Activated CD4-positive, alpha-beta memory T cell treated with anti-CD3 and anti-CD28 coated beads, Interleukin-2, amount 10 ng/mL, durations not matched to agents 7 days and 5 days (primary cell): Measurements from ENCODE around the gene GIMAP1. TPM values are rescaled to one million over a fixed set of nuclear protein-coding genes. Genes with fewer than 3 reads are reported as not detected.

Experiments used
- CTCF ChIA-PET: fragments of 350-600 bp; sonication (Branson Sonifier 250); formaldehyde crosslinking; loops from one replicate; lab custom pipeline; 2021; ENCODE audit warnings: antibody characterized with exemption, inconsistent platforms; lab: Charles Lee
- POLR2A ChIA-PET: fragments of 350-600 bp; sonication (Branson Sonifier 250); formaldehyde crosslinking; loops from one replicate; lab custom pipeline; 2021; ENCODE audit warnings: antibody characterized with exemption; lab: Charles Lee
- DNase-seq: peaks from one replicate; pipeline ENCODE4 v3.0.0-alpha.2; 2020
- H3K27ac Mint-ChIP-seq: one replicate; pipeline ENCODE4 v1.8.0; 2021; ENCODE audit warnings: mild to moderate bottlenecking, mixed read lengths
- H3K27me3 Mint-ChIP-seq: one replicate; pipeline ENCODE4 v1.8.0; 2021; ENCODE audit warnings: mixed read lengths
- H3K36me3 Mint-ChIP-seq: one replicate; pipeline ENCODE4 v1.8.0; 2021; ENCODE audit warnings: low read depth, mixed read lengths
- H3K4me1 Mint-ChIP-seq: one replicate; pipeline ENCODE4 v1.8.0; 2021; ENCODE audit warnings: mixed read lengths
- H3K4me3 Mint-ChIP-seq: one replicate; pipeline ENCODE4 v1.8.0; 2021; ENCODE audit warnings: mild to moderate bottlenecking, mixed read lengths
- H3K9me3 Mint-ChIP-seq: one replicate; pipeline ENCODE4 v1.8.0; 2021; ENCODE audit warnings: mixed read lengths
- total RNA-seq, 2 experiments: library from RNA; stranded (reverse); gene quantifications; one replicate each; pipeline ENCODE4 v1.2.3, GENCODE V29; 2021

The GIMAP1 gene
- total RNA-seq, 2 experiments from 2014 or later = 18.8 to 21.0 TPM

DNA sequence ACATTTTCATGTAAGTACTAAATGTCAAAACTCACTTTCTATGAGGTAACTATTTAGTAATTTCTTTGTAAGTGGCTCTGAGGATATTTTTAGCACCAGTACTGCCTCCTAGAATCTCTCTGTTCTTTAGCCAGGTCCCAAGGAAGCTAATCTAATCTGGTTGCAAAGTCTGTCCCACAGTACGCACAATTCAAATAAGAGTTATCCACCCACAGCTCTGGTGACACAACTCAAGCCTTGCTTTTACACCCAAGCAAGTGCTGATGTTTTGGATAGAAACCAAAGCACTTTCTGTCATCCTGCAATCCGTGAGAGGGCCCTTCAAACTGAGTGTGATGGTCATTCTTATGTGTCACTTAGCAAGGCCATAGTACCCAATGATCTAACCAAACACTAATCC, 35.3 kb downstream of the GIMAP1 start:
- Mint-ChIP-seq H3K27me3 (no peaks in the 10 kb centered on the region), H3K4me3 (no peak overlapping the region), H3K27ac (no peak overlapping the region), H3K9me3 (no peaks in the 10 kb centered on the region), H3K4me1 (peaks cover 76% of the 10 kb centered on the region), H3K36me3 (peaks cover 13% of the 10 kb centered on the region)
- POLR2A ChIA-PET = interaction anchor here (5.1 kb wide), 1 partner anchor 8 kb away, joined by 50 read pairs; no protein-coding TSS in a partner anchor
- no peak for DNase-seq
- CTCF ChIA-PET = interaction anchor here (7.1 kb wide), 1 partner anchor 301 kb away, joined by 105 read pairs; the partner anchor contains the start of gene GIMAP8

DNA sequence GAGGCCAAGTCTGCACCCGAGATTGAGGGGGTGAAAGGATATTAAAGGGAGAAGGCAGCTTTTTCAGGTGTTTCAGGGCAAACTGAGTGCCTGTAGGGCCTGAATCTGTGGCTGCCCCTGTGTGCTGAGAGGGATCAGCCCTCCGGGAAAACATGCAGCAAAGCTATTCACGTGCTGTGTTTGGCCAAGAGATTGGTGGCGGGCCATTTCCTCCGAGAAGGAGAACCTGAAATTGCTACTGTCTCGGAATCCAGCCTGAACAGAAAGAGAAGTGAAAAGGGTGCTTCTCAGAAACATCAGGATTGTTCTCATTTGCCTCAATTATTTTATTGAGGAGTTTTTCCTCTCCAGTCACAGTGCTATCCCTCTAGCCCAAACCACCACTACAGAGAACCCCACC, 36.8 kb downstream of the GIMAP1 start:
- ChIA-PET CTCF (interaction anchor here (7.1 kb wide), 1 partner anchor 302 kb away, joined by 105 read pairs; the partner anchor contains the start of gene GIMAP8), POLR2A (interaction anchor here (1.0 to 5.1 kb wide), 4 partner anchors 9 to 238 kb away, joined by 3 to 50 read pairs (median 4); partner anchors contain the start of genes GIMAP5 and GIMAP7)
- H3K36me3 Mint-ChIP-seq = peaks cover 7% of the 10 kb centered on the region
- H3K4me1 Mint-ChIP-seq = peaks cover 63% of the 10 kb centered on the region
- no peak for DNase-seq
- H3K27me3 Mint-ChIP-seq = no peaks in the 10 kb centered on the region
- peak overlapping the region; percentile 94 for H3K27ac Mint-ChIP-seq
- H3K9me3 Mint-ChIP-seq = no peaks in the 10 kb centered on the region
- no peak overlapping the region for H3K4me3 Mint-ChIP-seq

DNA sequence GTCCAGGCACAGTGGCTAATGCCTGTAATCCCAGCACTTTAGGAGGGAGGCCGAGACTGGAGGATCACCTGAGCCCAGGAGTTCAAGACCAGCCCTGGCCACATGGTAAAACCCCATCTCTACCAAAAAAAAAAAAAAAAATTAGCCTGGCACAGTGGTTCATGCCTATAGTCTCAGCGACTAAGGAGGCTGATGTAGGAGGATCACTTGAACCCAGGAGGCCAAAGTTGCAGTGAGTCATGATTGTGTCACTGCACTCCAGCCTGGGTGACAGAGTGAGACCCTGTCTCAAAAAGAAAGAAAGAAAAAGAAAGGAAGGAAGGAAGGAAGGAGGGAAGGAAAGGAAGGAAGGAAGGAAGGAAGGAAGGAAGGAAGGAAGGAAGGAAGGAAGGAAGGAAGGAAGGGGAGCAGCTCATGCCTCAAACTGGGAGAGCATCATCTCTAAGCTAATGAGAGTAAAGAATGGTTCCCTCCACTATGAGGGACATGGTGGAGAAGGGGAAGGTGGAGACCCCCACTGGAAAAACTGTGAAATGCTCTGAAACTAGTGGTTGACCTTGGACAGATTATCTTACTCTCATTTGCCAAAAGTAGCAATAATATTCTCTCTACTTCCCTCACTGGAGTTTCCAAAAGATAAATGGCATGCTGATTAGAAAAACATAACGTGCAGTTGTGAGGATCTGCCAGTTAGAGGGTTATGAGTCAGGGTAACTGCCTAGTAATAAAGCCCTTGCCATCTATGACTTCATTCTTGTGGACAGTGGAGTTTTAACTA, 37.6 kb downstream of the GIMAP1 start:
- no peak for DNase-seq
- Mint-ChIP-seq H3K4me3 (no peak overlapping the region), H3K27ac (peak overlapping the region; percentile 94), H3K27me3 (no peaks in the 10 kb centered on the region), H3K4me1 (peaks cover 55% of the 10 kb centered on the region), H3K9me3 (no peaks in the 10 kb centered on the region), H3K36me3 (peaks cover 7% of the 10 kb centered on the region)
- ChIA-PET POLR2A (interaction anchor here (0.9 to 5.1 kb wide), 9 partner anchors 10 to 305 kb away, joined by 3 to 127 read pairs (median 7); partner anchors contain the start of genes GIMAP4, GIMAP5, GIMAP7 and GIMAP8), CTCF (interaction anchor here (3.5 to 7.1 kb wide), 3 partner anchors 16 to 303 kb away, joined by 25 to 105 read pairs (median 29); partner anchors contain the start of genes GIMAP1, GIMAP5 and GIMAP8)

DNA sequence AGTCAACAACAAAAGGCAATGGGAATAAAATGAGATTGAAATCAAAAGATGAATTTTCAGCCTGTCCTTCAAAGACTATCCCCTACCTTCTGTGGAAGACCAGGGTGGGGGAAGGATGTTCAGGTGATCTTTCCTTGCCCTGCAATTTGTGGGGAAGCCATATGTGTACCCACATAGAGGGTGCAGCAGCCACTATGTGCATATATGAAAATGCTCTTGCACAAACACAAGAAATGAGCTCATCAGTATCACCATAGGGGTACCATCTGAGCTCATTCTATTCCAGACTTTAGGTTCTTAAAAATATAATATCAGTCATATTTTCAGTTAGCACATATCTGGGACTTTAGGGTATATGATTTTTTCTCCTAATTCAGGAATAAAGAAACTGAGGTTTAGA, 38.5 kb downstream of the GIMAP1 start:
- DNase-seq = no peak
- H3K36me3 Mint-ChIP-seq = peaks cover 7% of the 10 kb centered on the region
- no peaks in the 10 kb centered on the region for H3K27me3 Mint-ChIP-seq
- H3K4me3 Mint-ChIP-seq = peak overlapping the region; percentile 54
- H3K27ac Mint-ChIP-seq = peak overlapping the region; percentile 94
- CTCF ChIA-PET = interaction anchor here (0.7 to 7.1 kb wide), 28 partner anchors 8 to 911 kb away, joined by 3 to 105 read pairs (median 4); partner anchors contain the start of genes GIMAP1, GIMAP2, GIMAP4 and GIMAP5
- H3K9me3 Mint-ChIP-seq = no peaks in the 10 kb centered on the region
- POLR2A ChIA-PET = interaction anchor here (0.6 to 5.1 kb wide), 26 partner anchors 11 to 387 kb away, joined by 3 to 127 read pairs (median 7); partner anchors contain the start of genes GIMAP1, GIMAP2, GIMAP4 and GIMAP5
- peaks cover 51% of the 10 kb centered on the region for H3K4me1 Mint-ChIP-seq

DNA sequence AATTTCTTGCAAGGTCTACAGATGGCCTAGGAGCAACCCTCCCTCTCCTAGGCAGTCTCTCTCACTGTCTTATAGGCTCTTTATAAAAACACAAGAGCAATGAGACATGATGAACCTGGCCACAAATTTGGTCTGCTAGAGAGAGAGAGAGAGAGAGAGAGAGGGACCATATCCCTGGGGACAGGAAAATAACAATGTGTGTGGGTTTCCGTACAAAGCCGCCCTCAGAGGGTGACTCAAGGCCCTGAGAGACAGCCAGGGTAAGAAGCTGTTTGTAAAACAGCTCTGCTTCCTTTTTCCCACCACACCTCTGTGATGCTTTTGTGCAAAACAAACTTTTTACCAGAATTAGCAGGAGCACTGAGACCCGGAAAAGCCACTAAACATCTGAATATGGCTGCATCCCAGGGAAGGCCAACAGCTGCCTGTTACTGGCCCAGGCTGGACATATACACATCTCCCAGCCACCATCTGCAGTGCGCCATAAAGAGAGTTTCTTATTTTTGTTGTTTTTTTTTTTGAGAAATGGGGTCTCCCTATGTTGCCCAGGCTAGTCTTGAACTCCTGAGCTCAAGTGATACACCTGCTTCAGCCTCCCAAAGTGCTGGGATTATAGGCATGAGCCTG, 39.2 kb downstream of the GIMAP1 start:
- Mint-ChIP-seq H3K27ac (peak overlapping the region; percentile 94), H3K27me3 (no peaks in the 10 kb centered on the region), H3K4me1 (peaks cover 47% of the 10 kb centered on the region), H3K9me3 (no peaks in the 10 kb centered on the region), H3K4me3 (peak overlapping the region; percentile 54), H3K36me3 (peaks cover 4% of the 10 kb centered on the region)
- ChIA-PET CTCF (interaction anchor here (0.5 to 7.1 kb wide), 33 partner anchors 8 to 911 kb away, joined by 3 to 105 read pairs (median 4); partner anchors contain the start of genes GIMAP1, GIMAP2, GIMAP4 and GIMAP5), POLR2A (interaction anchor here (0.6 to 5.1 kb wide), 31 partner anchors 12 to 387 kb away, joined by 3 to 127 read pairs (median 5); partner anchors contain the start of genes GIMAP1, GIMAP2, GIMAP4 and GIMAP5)
- peak; percentile 84 for DNase-seq

DNA sequence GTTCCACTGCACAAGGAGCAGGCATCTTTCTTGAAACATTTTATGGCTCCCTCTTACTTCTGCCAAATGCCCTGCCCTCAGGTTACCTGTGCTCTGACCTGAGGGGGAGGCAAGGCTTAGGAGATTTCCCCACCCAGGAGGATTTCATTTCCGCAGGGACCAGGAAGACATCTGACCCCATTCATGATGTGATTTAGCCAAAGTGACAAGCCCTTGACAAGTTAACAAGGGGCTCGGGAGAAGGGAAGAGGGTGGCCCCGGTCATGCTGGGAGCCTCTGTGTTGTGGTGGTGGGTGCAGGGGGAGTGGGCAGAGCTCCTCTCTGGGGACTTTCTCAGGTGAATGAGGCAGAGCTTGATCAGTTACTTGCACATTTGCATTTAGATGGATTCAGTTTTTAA, 39.8 kb downstream of the GIMAP1 start:
- CTCF ChIA-PET = interaction anchor here (0.7 to 7.1 kb wide), 27 partner anchors 9 to 352 kb away, joined by 3 to 105 read pairs (median 4); partner anchors contain the start of genes GIMAP1, GIMAP2, GIMAP4 and GIMAP5
- no peak for DNase-seq
- Mint-ChIP-seq H3K36me3 (peaks cover 2% of the 10 kb centered on the region), H3K9me3 (peaks cover under 1% of the 10 kb centered on the region), H3K27ac (peak overlapping the region; percentile 94), H3K27me3 (no peaks in the 10 kb centered on the region), H3K4me3 (peak overlapping the region; percentile 54), H3K4me1 (peaks cover 43% of the 10 kb centered on the region)
- POLR2A ChIA-PET = interaction anchor here (0.6 to 5.1 kb wide), 28 partner anchors 12 to 388 kb away, joined by 3 to 127 read pairs (median 6); partner anchors contain the start of genes GIMAP1, GIMAP2, GIMAP4 and GIMAP5

DNA sequence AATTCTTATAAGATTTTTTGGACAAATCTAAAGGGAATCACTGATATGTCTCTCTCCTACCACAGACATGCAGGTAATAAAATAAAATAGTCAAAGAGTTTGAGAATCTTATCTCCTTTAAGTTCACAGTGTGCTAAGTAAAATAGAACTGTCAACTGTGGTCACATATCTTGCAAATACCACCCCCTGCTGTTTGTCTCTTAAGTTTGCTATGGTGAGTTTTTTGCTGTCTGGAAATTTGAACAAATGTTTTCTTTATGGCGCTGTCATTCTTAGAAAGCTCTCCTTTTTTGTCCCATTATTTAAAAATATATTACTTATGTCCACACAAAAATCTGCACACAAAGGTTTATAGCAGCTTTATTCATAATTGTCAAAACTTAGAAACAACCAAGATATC, 40.4 kb downstream of the GIMAP1 start:
- H3K4me1 Mint-ChIP-seq = peaks cover 41% of the 10 kb centered on the region
- CTCF ChIA-PET = interaction anchor here (0.7 to 7.1 kb wide), 15 partner anchors 15 to 419 kb away, joined by 3 to 105 read pairs (median 3); partner anchors contain the start of genes GIMAP1, GIMAP4, GIMAP5 and GIMAP8
- H3K4me3 Mint-ChIP-seq = no peak overlapping the region
- peak overlapping the region; percentile 94 for H3K27ac Mint-ChIP-seq
- peaks cover 9% of the 10 kb centered on the region for H3K36me3 Mint-ChIP-seq
- H3K27me3 Mint-ChIP-seq = no peaks in the 10 kb centered on the region
- POLR2A ChIA-PET = interaction anchor here (0.6 to 4.0 kb wide), 9 partner anchors 18 to 307 kb away, joined by 3 to 127 read pairs (median 25); partner anchors contain the start of genes GIMAP1, GIMAP4, GIMAP5 and GIMAP6
- H3K9me3 Mint-ChIP-seq = peaks cover 6% of the 10 kb centered on the region
- no peak for DNase-seq

DNA sequence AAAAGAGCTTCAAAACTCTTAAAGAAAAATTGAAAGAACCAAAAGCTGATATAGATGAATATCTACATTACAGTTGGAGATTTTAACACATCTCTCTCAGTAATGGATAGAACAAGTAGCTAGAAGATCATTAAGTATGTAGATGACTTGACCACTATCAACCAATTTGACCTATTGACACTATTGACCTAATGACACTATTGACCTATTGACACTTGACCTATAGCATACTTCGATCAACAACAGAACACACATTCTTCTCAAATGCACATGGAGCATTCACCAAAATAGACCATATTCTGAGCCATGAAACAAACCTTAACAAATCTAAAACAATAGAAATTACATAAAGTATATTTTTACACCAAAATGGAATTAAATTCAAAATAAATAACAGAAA, 43.1 kb downstream of the GIMAP1 start:
- no peak overlapping the region for H3K4me3 Mint-ChIP-seq
- CTCF ChIA-PET = interaction anchor here (0.6 to 1.8 kb wide), 4 partner anchors 43 to 404 kb away, joined by 3 to 13 read pairs (median 4); partner anchors contain the start of genes GIMAP1 and GIMAP4
- no peak for DNase-seq
- POLR2A ChIA-PET = interaction anchor here (1.1 kb wide), 1 partner anchor 128 kb away, joined by 3 read pairs; the partner anchor contains the start of gene GIMAP6
- no peak overlapping the region for H3K27ac Mint-ChIP-seq
- peaks cover 22% of the 10 kb centered on the region for H3K4me1 Mint-ChIP-seq
- no peaks in the 10 kb centered on the region for H3K27me3 Mint-ChIP-seq
- peaks cover 9% of the 10 kb centered on the region for H3K36me3 Mint-ChIP-seq
- H3K9me3 Mint-ChIP-seq = peaks cover 6% of the 10 kb centered on the region

DNA sequence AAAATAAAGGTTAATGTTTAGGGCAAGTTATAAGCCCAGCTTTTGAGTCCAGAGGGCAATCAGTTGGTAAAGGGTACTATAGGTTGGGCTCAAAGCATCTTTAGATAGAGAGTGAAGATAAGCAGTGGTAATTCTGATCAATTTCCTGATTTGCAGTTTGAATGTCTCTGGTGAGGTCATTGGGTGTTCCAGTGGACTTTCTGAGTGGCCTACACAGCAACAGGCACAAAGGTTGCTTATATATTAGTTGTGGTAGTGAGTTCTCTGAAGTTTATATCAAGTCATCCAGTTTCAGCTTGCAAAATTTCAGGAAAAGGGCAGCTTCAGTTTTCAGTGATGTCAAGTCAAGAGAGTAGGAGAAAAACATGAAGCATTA, 49.9 kb downstream of the GIMAP1 start:
- Mint-ChIP-seq H3K27me3 (peaks cover 3% of the 10 kb centered on the region), H3K4me1 (no peaks in the 10 kb centered on the region), H3K9me3 (peaks cover 4% of the 10 kb centered on the region), H3K27ac (no peak overlapping the region), H3K36me3 (peaks cover 7% of the 10 kb centered on the region), H3K4me3 (no peak overlapping the region)
- ChIA-PET CTCF (interaction anchor here (0.7 to 2.1 kb wide), 3 partner anchors 228 to 334 kb away, joined by 4 to 7 read pairs (median 7); no protein-coding TSS in a partner anchor), POLR2A (no interaction called here)
- DNase-seq = no peak

DNA sequence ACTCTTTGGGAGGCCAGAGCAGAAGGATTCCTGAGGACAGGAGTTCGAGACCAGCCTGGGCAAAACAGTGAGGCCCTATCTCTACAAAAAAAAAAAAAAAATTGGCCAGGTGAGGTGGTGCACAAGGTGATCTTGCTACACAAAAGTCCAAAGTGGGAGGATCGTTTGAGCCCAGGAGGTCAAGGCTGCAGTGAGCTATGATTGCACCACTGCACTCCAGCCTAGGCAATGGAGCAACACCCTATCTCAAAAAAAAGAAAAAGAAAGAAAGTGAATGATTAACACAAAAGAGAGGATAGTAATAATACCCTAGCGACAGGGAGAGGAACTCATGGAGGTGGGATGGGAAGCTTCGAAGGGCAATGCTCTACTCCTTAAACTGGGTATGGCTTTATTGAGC, 53.4 kb downstream of the GIMAP1 start:
- H3K4me3 Mint-ChIP-seq = no peak overlapping the region
- H3K36me3 Mint-ChIP-seq = peaks cover 4% of the 10 kb centered on the region
- H3K27me3 Mint-ChIP-seq = peaks cover 7% of the 10 kb centered on the region
- DNase-seq = no peak
- ChIA-PET POLR2A (no interaction called here), CTCF (interaction anchor here (0.7 to 3.9 kb wide), 3 partner anchors 9 to 321 kb away, joined by 3 to 16 read pairs (median 3); no protein-coding TSS in a partner anchor)
- H3K9me3 Mint-ChIP-seq = peaks cover 6% of the 10 kb centered on the region
- no peaks in the 10 kb centered on the region for H3K4me1 Mint-ChIP-seq
- H3K27ac Mint-ChIP-seq = no peak overlapping the region
